Stimulated activated CD8-positive, alpha-beta memory T cell treated with anti-CD3 and anti-CD28 coated beads, Interleukin-2, amount 100 ng/mL, for 1 hour (primary cell): Measurements from ENCODE around the gene SLC38A1.

Experiments
- DNase-seq, 2 donors: peaks; one replicate each; pipeline ENCODE4 v3.0.0-alpha.2; 2020; ENCODE audit warnings: low read depth in 2 of 2

Gene SLC38A1

DNA sequence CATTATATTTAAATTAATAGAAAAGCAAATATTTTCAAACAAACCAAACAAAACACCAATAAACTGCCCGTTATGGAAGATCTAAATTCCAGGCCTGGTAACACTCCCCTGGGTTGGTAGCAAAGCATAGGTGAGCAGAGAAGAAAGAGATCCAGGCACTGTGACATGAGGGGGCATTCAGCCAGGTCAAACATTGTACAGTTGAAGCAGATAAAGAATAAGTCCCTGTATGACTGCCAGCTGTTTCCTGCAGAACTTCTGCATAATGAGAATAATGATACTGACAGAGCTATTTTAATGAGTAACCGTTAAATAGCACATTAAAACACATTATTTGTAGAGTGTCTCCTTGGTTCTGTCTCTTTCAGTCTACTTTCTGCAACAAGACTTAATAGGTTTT is 35.4 kb downstream of the SLC38A1 start:
- DNase-seq: no peak

- DNase-seq: no peak
Measured at GRCh38 chr12:46230983-46231382, 37.9 kb downstream of the SLC38A1 start.

GRCh38 chr12:46230306-46230705 is 38.5 kb downstream of the SLC38A1 start:
- DNase-seq: no peak

DNA sequence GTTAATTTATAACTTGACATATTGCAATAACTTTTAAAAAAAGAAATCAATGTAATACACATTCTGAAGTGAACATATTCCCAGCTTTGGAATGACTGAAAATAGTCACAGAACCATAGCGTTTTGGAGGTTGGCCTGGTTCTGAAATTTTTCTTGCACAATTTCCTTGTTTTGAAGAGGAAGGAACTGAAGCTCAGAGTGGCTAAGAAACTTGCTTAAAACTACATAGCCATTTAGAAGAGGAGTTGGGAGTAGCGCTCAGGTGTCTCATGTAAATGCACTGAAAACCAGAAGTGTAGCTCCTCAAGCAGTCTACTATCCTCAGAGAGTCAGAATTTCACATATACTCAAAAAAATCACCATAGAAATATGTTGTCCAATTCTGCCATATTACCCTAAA is 41.2 kb downstream of the SLC38A1 start:
- DNase-seq: no peak

DNA sequence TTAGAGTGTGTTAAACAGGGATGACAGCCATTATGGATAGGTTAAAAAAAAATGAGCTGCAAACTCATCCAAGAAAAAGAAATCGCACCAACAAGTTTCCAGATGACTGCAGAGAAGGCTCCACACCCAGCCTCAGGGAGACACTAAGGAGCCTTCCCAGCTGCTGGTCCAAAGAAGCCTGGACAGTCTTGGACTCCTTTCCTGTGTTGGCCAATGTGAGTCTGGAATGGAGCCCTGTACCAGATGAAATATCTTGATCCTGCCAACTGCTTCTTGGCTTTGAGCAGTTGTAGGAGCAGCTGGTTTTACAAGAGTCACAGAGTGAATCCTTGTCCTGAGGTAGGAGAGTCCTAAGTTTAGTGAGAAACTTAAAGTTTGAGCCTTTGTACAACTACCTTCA is 44.5 kb downstream of the SLC38A1 start:
- no peak for DNase-seq

DNA sequence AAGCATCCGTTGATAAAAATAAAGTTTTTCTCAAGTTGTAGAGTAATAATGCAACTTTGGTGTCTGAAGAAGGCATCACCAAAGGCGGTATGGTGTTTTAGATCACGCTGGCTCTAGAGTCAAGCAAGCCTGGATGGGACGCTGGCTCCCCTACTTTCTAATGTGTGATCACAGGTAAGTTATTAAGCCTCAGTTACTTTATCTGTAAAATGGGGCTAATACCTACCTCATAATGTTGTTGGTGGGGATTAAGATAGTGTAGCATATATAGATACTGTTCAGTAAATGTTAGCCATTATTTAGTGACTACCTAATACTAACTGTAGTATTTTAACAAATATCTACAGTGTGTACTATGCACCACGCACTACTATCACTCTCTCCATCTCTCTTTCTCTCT is 45.8 kb downstream of the SLC38A1 start:
- DNase-seq: no peak

DNA sequence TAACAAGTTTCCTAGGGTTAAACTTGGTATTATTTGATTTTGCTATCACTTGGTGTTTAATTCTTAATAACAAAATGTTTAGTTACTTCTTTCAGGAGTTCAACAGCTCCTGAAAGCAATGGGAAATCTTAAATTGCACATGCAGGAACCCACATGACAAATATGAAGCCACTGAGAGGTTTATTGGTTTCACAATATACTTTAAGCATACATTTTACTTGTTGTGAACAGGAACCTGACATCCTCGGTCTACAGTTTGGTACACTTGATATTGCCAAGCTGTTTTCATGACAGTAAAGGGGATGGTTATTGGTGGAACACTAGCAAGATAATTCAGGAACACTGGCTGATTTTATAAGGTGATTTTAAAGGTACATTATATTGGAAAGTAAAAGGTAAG is 46.2 kb downstream of the SLC38A1 start:
- DNase-seq: no peak

DNA sequence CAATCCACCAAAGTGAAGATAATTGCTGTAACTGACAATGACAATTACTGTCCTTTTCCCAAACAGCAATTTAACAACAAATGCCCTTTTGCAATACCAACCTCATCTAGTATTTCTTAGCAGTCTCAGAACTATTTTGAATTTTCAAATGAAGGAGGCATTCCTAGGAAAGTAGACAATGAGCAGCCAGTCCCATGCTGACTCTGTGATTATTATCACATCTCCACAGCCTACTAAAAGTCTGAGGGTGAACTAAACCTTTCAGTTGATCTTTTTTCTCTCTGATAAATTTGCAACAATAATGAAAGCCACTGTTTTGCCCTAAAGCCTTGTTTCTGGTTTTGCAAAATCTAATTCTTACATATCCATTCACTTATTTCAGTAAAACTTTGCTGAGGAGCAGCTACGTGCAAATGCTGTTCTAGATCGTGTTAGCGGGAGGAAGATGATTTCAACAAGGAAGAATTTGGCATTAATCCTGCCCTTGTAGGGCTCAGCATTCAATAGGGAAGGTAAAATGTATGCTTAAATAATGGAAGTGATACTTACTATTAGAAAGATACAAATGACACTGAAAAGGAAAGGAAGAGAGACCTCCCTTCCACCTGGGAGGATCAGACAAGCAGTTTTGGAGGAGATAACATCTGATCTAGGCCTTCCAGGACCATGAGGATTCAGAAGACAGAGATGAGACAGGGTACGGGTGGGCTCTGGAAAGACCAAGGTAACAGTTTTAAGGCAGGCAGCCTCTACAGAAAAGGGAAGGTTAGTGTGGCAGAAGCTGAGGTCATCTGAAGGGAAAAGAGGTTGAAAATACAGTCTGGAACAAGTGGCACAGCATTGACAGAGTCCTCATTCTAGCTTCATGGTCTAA is 47.4 kb downstream of the SLC38A1 start:
- DNase-seq: no peak

DNA sequence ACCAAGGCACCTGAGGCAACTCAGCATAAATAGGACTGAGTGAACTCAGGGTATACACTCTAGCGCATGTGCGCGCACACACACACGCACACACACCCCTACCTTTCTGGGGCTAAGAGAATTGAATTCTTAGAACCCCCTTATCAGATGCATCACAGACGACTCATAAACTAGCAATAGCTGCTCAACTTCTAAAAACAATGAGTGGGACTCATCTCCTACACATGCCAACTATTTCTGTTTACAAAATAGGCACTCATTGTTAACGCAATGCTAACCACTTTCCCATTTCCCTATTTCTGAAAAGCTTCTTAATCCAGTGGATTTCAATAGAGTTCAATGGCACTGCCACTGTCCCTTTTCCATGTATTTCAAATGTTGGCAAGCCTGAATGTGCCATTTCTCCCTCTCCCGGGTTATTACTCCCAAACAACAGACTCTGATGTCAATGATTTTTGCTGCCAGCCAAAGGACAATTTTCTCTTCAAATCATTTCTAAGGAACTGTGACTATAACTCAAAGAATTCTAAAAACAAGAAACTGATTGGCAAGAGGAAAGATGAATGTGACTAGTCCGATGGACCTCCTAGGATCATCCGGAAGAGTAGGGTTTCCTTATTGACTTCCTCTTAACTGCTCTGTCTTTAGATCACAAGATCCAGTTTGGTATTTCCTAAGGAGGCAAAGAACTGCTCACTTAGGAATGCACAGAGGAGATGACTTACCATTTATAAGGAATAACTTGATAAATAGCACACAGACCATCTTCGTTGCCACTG is 48.8 kb downstream of the SLC38A1 start:
- DNase-seq: peak; percentile 50 to 66

- DNase-seq: no peak
Measured at GRCh38 chr12:46219132-46219876, 49.5 kb downstream of the SLC38A1 start.

GRCh38 chr12:46218322-46219095 is 50.3 kb downstream of the SLC38A1 start:
- DNase-seq: no peak

DNA sequence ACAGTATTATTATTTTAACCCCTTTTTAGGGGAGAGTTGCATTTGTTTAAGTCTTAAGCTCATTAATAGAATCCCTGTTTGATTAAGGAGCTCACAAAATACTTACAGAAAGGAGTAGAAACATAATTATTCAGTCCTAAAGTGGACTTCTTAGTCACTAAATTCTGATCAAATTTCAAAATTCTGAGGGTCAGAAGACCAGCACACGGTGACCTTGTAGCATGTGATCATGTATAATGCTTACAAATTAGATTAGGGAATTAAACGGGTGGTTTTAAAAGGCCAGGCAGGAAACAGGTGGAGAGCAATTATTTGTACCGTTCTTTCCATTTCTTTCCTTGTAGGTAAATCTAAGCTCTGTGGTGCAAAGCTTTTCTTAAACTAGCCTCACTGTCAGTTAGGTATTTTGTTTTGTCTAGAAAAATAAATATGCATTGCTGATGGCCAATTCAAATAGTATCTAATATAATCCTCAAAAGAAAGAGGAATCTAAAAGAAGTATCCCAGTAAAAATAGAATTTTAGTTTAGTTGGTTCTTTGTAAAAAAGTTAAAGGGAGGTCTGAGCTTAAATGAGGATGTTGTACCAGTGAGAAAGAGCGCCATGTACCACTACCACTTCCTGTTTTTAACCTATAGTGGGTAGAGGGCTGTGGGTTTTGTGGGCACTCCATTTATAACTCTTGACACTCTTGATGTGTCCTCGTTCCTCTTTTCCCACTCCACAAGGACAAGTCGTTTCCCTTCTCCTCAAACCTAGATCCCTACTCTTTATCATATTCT is 51.1 kb downstream of the SLC38A1 start:
- peak; percentile 38 to 39 for DNase-seq

- DNase-seq: peak; percentile 62 to 66
Measured at GRCh38 chr12:46214668-46215436, 54.0 kb downstream of the SLC38A1 start.

DNA sequence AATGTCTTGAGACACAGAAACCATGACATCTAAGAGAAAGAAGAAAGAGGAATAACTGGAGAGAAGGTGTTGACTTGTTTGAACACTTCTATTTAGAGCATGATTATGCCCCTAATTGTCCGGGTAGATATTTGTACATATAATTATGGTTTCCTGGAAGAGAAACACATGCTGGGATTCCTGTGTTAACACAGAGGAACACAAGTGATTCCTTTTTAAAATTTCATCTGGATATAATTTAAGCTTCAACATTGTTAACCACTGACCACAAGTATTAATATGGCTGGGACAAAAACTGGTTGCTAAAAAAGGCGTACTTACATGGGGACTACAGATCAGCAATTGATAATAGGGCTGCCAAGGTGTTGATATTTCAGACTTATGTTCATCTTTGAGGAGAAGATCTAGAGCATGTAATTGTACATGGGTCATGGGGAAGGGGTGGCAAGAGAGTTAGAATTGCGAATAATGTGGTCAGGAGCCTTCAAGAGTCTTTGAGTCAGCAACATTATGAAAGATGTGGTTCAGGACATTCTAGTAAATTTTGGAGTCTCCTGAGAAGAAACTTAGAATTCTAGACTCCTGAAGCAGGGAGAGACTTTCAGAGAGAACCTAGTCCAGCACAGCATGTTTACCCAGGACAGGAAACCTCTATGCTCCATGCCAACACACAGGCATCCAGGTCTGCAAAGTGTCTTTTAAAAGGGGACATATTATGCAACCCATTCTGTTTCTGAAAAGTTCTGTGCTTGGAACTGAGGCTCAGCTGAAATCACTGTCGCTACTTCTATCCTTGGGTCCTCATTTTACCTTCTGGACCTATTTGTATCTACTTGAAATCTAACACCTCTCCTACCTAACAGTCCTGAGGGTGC is 56.5 kb downstream of the SLC38A1 start:
- DNase-seq: no peak

GRCh38 chr12:46210873-46211439 is 57.9 kb downstream of the SLC38A1 start:
- DNase-seq: no peak

GRCh38 chr12:46209914-46210872 is 58.6 kb downstream of the SLC38A1 start:
- DNase-seq: peak in 1 of 2 donors; percentile 39

DNA sequence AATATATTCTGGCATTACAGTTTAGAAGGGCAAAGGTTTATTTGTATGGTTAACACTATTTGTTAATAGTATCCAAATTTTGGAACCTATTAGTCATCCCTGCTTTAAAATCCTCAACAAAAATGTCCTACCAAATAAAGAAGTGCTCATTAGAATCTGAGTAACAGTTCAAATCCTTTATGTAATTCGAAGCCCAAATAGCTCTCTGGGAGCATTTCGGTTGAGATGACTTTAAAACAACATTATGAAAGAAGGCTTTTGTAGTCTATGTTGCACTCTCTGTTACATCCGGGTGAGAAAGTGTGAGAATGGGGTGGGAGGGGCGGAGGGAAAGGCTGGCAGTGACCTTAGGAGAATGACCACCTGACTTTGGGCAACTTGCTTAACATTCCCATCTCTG is 59.7 kb downstream of the SLC38A1 start:
- DNase-seq: no peak
